Measurements from ENCODE around the gene HK1. TPM values are rescaled to one million over a fixed set of nuclear protein-coding genes. Genes with fewer than 3 reads are reported as not detected.
"Not testable (repeated sequence)": the region's sequence is repeated elsewhere in the genome, so short reads cannot be mapped to it uniquely, and the experiment has no call there.

The HK1 gene
- total RNA-seq, 2 donors from 2014 or later: 38.0 to 78.8 TPM

DNA sequence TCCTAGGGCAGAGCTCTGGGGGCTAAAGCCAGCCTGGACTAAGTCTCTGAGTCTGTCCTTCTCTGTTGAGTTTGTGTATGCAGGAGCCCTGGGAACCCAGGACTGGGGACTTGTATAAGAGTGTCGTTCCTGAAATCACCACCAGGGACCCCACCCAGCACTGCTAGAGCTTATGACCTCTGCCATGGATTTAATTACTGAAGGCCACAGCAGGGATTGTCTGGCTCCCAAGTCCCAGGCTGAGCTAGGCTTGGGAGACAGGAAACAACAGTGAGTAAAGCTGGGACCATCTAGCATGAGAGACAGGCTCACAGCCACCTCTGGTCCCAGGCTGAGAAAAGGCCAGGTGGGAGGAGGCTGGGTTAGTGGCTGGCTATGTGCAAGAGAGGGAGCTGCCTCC lies 171.5 kb downstream of the HK1 start:
- Mint-ChIP-seq H3K36me3 (ENCODE audit: low read depth) (peaks cover 2% of the 10 kb centered on the region), H3K27ac (peak overlapping the region; percentile 78), H3K4me1 (peaks cover 13% of the 10 kb centered on the region), H3K9me3 (no peaks in the 10 kb centered on the region), H3K27me3 (ENCODE audit: insufficient read depth) (peaks cover 58% of the 10 kb centered on the region), H3K4me3 (no peak overlapping the region)
- 0 to 4% methylated on average over 1 of the region's 1 CpG for WGBS, 2 experiments (ENCODE audit: insufficient coverage in 1 of 2, insufficient read length in 1 of 2)
- no peak overlapping the region for H3K27ac ChIP-seq (ENCODE audit: low read depth, low read length)
- H3K4me3 ChIP-seq (ENCODE audit: low read length): no peak overlapping the region
- TF ChIP-seq, protein P1, sequence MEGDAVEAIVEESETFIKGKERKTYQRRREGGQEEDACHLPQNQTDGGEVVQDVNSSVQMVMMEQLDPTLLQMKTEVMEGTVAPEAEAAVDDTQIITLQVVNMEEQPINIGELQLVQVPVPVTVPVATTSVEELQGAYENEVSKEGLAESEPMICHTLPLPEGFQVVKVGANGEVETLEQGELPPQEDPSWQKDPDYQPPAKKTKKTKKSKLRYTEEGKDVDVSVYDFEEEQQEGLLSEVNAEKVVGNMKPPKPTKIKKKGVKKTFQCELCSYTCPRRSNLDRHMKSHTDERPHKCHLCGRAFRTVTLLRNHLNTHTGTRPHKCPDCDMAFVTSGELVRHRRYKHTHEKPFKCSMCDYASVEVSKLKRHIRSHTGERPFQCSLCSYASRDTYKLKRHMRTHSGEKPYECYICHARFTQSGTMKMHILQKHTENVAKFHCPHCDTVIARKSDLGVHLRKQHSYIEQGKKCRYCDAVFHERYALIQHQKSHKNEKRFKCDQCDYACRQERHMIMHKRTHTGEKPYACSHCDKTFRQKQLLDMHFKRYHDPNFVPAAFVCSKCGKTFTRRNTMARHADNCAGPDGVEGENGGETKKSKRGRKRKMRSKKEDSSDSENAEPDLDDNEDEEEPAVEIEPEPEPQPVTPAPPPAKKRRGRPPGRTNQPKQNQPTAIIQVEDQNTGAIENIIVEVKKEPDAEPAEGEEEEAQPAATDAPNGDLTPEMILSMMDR (conservative IDR thresholded peaks at IDR 0.05): peak; percentile 79
- no peaks in the 10 kb centered on the region for H3K36me3 ChIP-seq (ENCODE audit: control insufficient read depth, insufficient read depth, low read length)
- H3K9ac ChIP-seq (ENCODE audit: extremely low read depth, low read length, poor library complexity, severe bottlenecking): no peak overlapping the region
- no peaks in the 10 kb centered on the region for H3K4me1 ChIP-seq (ENCODE audit: control insufficient read depth, insufficient read depth, low read length)
- DNase-seq: peak; percentile 91
- H3K27me3 ChIP-seq (ENCODE audit: control insufficient read depth, insufficient read depth, low read length, poor library complexity, severe bottlenecking): peaks cover 27% of the 10 kb centered on the region
- H3K9me3 ChIP-seq (ENCODE audit: control insufficient read depth, low read length): no peaks in the 10 kb centered on the region

- not testable (repeated sequence) for H3K9me3 ChIP-seq (ENCODE audit: control insufficient read depth, low read length); H3K4me3 Mint-ChIP-seq; DNase-seq; H3K9ac ChIP-seq (ENCODE audit: extremely low read depth, low read length, poor library complexity, severe bottlenecking); H3K27ac Mint-ChIP-seq; H3K4me1 ChIP-seq (ENCODE audit: control insufficient read depth, insufficient read depth, low read length); H3K36me3 Mint-ChIP-seq (ENCODE audit: low read depth); H3K27ac ChIP-seq (ENCODE audit: low read depth, low read length); H3K4me3 ChIP-seq (ENCODE audit: low read length); H3K36me3 ChIP-seq (ENCODE audit: control insufficient read depth, insufficient read depth, low read length); H3K9me3 Mint-ChIP-seq
- H3K27me3 ChIP-seq (ENCODE audit: control insufficient read depth, insufficient read depth, low read length, poor library complexity, severe bottlenecking): peaks cover 27% of the 10 kb centered on the region
- H3K4me1 Mint-ChIP-seq: peaks cover 13% of the 10 kb centered on the region
- WGBS, 2 experiments (ENCODE audit: insufficient coverage in 1 of 2, insufficient read length in 1 of 2): 87 to 91% methylated on average over 14 to 16 of the region's 16 CpGs
- H3K27me3 Mint-ChIP-seq (ENCODE audit: insufficient read depth): peaks cover 53% of the 10 kb centered on the region
Observed at GRCh38 chr10:69450395-69450794, 172.1 kb downstream of the HK1 start.

GRCh38 chr10:69451209-69451783 lies 173.0 kb downstream of the HK1 start, which contains the start of gene TSPAN15:
Gene TSPAN15 (plus strand): TSS chr10:69451465. CDS start chr10:69451595, 130 bp downstream.
- Mint-ChIP-seq H3K4me3 (peak within 1 kb of the TSS; percentile 72), H3K36me3 (ENCODE audit: low read depth) (peaks cover 2% of the 10 kb centered on the region), H3K4me1 (peaks cover 13% of the 10 kb centered on the region), H3K9me3 (no peaks in the 10 kb centered on the region), H3K27me3 (ENCODE audit: insufficient read depth) (peaks cover 48% of the 10 kb centered on the region), H3K27ac (peak within 1 kb of the TSS; percentile 49)
- DNase-seq: peak; percentile 98
- no peaks in the 10 kb centered on the region for H3K36me3 ChIP-seq (ENCODE audit: control insufficient read depth, insufficient read depth, low read length)
- H3K4me1 ChIP-seq (ENCODE audit: control insufficient read depth, insufficient read depth, low read length): no peaks in the 10 kb centered on the region
- WGBS, 2 experiments (ENCODE audit: insufficient coverage in 1 of 2, insufficient read length in 1 of 2): 0% methylated on average over 5 to 45 of the region's 45 CpGs
- TF ChIP-seq, protein P1 (conservative IDR thresholded peaks at IDR 0.05): no peak
- H3K27me3 ChIP-seq (ENCODE audit: control insufficient read depth, insufficient read depth, low read length, poor library complexity, severe bottlenecking): peaks cover 27% of the 10 kb centered on the region
- peak within 1 kb of the TSS; percentile 86 for H3K4me3 ChIP-seq (ENCODE audit: low read length)
- no peaks in the 10 kb centered on the region for H3K9me3 ChIP-seq (ENCODE audit: control insufficient read depth, low read length)
- H3K9ac ChIP-seq (ENCODE audit: extremely low read depth, low read length, poor library complexity, severe bottlenecking): no peak within 1 kb of the TSS
- no peak within 1 kb of the TSS for H3K27ac ChIP-seq (ENCODE audit: low read depth, low read length)

Other genes starting within 250 kb of the HK1 start
- not detected for gene SRGN, start 190.4 kb upstream of the HK1 start, total RNA-seq
- 10 to 100 TPM; 41.2 to 46.5 TPM for gene VPS26A, start 154.3 kb upstream of the HK1 start, total RNA-seq
- gene SUPV3L1, start 98.3 kb upstream of the HK1 start, total RNA-seq: 10 to 100 TPM; 36.3 to 38.6 TPM
- gene HKDC1, start 58.2 kb upstream of the HK1 start, total RNA-seq: under 1 TPM in 1 of 2 donors, not detected in 1; 0.22 TPM
- gene TACR2, start 138.4 kb downstream of the HK1 start, total RNA-seq: not detected
- gene TSPAN15, start 173.0 kb downstream of the HK1 start, total RNA-seq: 10 to 100 TPM; 10.1 to 15.8 TPM